K562 (cell line): ENCODE results near the gene SUCO. TPM values are rescaled to one million over a fixed set of nuclear protein-coding genes. Genes with fewer than 3 reads are reported as not detected.
A peak's percentile ranks its signal among the peaks of the same experiment; 100 is the strongest.

Experiments used
- CREB5 ChIP-seq: fragments of 250-450 bp; sonication (Bioruptor Pico); IDR thresholded peaks from 2 replicates; pipeline ENCODE4 v1.5.0; 2020; ENCODE audit warnings: mild to moderate bottlenecking
- GABPB1 ChIP-seq: sonication (generic); formaldehyde crosslinking; IDR thresholded peaks from 2 replicates; pipeline ENCODE4 v1.8.0; 2022; ENCODE audit warnings: mild to moderate bottlenecking, missing genetic modification reagents
- KLF6 ChIP-seq: fragments of 250-450 bp; sonication (Bioruptor Pico); IDR thresholded peaks from 2 replicates; pipeline ENCODE4 v1.4.0; 2020; ENCODE audit warnings: mild to moderate bottlenecking, moderate library complexity, borderline replicate concordance
- MEF2D ChIP-seq: conservative IDR thresholded peaks from 2 replicates; pipeline ENCODE4 v1.6.1; 2016; ENCODE audit warnings: low read depth, missing genetic modification characterization, missing compliant biosample characterization
- NR1H2 ChIP-seq: sonication (generic); formaldehyde crosslinking; IDR thresholded peaks from 2 replicates; pipeline ENCODE4 v1.4.0; 2020; ENCODE audit warnings: mild to moderate bottlenecking, missing genetic modification reagents
- POLR2AphosphoS5 ChIP-seq: IDR thresholded peaks from 2 replicates; pipeline ENCODE4 v1.6.1; 2011; ENCODE audit warnings: mild to moderate bottlenecking, low read depth, low read length, moderate library complexity; ENCODE audit not compliant: control insufficient read depth, insufficient read depth
- SMARCA4 ChIP-seq: fragments of 450-650 bp; IDR thresholded peaks from 2 replicates; pipeline ENCODE4 v1.6.1; 2016
- SREBF1 ChIP-seq: fragments of 150-350 bp; IDR thresholded peaks from 2 replicates; pipeline ENCODE4 v1.6.1; 2014; ENCODE audit warnings: antibody characterized with exemption, low read depth, low read length, borderline replicate concordance
- ZBTB17 ChIP-seq: fragments of 450-650 bp; formaldehyde crosslinking; IDR thresholded peaks from 2 replicates; pipeline ENCODE4 v1.4.0; 2020; ENCODE audit warnings: mild to moderate bottlenecking
- polyA plus RNA-seq, 8 experiments: library from polyadenylated mRNA; depleted of rRNA in 4 of 8; stranded (reverse) in 5 of 8; unstranded in 3 of 8; fragments of >200 nt; fragmentation: Nextera tagmentation in 2 of 8; fragmentation: Illumina TruSeq in 1 of 8; extraction: Ambion mirVana in 2 of 8; extraction: Trizol in 1 of 8; gene quantifications; 2 replicates each; pipeline versions ENCODE4 v1.2.1 to v1.2.3, GENCODE V29; 2011 to 2014; ENCODE audit warnings: inconsistent platforms in 1 of 8, missing spikeins in 1 of 8
- total RNA-seq, 7 experiments: library from RNA; depleted of rRNA in 6 of 7; stranded (reverse); fragments of >200 nt in 6 of 7; fragmentation: Illumina TruSeq in 2 of 7; extraction: Trizol in 2 of 7; gene quantifications; 2 replicates each; pipeline versions ENCODE4 v1.2.1 to v1.2.3, GENCODE V29; 2011 to 2021; ENCODE audit warnings: low replicate concordance in 1 of 7
- TF ChIP-seq, protein P1 (sequence below): fragments of 200-600 bp; sonication (generic); IDR thresholded peaks from one replicate; pipeline ENCODE4 v1.6.1; 2012; ENCODE audit warnings: mild to moderate bottlenecking, low read depth, low read length, inconsistent platforms
- TF ChIP-seq, protein P2 (sequence below): fragments of 450-650 bp; IDR thresholded peaks from 2 replicates; pipeline ENCODE4 v1.6.1; 2018; ENCODE audit not compliant: partially characterized antibody

The SUCO gene
- total and polyA plus RNA-seq, 9 of the 15 experiments (the other 6 are each of a cell fraction or from before 2014, with no cell fraction given), result 2.5 to 20.6 (median 14.3) TPM

GRCh38 chr1:172486805-172487454, 46.0 kb upstream of the SUCO start (continued):
- TF ChIP-seq, protein P1, sequence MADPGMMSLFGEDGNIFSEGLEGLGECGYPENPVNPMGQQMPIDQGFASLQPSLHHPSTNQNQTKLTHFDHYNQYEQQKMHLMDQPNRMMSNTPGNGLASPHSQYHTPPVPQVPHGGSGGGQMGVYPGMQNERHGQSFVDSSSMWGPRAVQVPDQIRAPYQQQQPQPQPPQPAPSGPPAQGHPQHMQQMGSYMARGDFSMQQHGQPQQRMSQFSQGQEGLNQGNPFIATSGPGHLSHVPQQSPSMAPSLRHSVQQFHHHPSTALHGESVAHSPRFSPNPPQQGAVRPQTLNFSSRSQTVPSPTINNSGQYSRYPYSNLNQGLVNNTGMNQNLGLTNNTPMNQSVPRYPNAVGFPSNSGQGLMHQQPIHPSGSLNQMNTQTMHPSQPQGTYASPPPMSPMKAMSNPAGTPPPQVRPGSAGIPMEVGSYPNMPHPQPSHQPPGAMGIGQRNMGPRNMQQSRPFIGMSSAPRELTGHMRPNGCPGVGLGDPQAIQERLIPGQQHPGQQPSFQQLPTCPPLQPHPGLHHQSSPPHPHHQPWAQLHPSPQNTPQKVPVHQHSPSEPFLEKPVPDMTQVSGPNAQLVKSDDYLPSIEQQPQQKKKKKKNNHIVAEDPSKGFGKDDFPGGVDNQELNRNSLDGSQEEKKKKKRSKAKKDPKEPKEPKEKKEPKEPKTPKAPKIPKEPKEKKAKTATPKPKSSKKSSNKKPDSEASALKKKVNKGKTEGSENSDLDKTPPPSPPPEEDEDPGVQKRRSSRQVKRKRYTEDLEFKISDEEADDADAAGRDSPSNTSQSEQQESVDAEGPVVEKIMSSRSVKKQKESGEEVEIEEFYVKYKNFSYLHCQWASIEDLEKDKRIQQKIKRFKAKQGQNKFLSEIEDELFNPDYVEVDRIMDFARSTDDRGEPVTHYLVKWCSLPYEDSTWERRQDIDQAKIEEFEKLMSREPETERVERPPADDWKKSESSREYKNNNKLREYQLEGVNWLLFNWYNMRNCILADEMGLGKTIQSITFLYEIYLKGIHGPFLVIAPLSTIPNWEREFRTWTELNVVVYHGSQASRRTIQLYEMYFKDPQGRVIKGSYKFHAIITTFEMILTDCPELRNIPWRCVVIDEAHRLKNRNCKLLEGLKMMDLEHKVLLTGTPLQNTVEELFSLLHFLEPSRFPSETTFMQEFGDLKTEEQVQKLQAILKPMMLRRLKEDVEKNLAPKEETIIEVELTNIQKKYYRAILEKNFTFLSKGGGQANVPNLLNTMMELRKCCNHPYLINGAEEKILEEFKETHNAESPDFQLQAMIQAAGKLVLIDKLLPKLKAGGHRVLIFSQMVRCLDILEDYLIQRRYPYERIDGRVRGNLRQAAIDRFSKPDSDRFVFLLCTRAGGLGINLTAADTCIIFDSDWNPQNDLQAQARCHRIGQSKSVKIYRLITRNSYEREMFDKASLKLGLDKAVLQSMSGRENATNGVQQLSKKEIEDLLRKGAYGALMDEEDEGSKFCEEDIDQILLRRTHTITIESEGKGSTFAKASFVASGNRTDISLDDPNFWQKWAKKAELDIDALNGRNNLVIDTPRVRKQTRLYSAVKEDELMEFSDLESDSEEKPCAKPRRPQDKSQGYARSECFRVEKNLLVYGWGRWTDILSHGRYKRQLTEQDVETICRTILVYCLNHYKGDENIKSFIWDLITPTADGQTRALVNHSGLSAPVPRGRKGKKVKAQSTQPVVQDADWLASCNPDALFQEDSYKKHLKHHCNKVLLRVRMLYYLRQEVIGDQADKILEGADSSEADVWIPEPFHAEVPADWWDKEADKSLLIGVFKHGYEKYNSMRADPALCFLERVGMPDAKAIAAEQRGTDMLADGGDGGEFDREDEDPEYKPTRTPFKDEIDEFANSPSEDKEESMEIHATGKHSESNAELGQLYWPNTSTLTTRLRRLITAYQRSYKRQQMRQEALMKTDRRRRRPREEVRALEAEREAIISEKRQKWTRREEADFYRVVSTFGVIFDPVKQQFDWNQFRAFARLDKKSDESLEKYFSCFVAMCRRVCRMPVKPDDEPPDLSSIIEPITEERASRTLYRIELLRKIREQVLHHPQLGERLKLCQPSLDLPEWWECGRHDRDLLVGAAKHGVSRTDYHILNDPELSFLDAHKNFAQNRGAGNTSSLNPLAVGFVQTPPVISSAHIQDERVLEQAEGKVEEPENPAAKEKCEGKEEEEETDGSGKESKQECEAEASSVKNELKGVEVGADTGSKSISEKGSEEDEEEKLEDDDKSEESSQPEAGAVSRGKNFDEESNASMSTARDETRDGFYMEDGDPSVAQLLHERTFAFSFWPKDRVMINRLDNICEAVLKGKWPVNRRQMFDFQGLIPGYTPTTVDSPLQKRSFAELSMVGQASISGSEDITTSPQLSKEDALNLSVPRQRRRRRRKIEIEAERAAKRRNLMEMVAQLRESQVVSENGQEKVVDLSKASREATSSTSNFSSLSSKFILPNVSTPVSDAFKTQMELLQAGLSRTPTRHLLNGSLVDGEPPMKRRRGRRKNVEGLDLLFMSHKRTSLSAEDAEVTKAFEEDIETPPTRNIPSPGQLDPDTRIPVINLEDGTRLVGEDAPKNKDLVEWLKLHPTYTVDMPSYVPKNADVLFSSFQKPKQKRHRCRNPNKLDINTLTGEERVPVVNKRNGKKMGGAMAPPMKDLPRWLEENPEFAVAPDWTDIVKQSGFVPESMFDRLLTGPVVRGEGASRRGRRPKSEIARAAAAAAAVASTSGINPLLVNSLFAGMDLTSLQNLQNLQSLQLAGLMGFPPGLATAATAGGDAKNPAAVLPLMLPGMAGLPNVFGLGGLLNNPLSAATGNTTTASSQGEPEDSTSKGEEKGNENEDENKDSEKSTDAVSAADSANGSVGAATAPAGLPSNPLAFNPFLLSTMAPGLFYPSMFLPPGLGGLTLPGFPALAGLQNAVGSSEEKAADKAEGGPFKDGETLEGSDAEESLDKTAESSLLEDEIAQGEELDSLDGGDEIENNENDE, result no peak
- TF ChIP-seq, protein P2, sequence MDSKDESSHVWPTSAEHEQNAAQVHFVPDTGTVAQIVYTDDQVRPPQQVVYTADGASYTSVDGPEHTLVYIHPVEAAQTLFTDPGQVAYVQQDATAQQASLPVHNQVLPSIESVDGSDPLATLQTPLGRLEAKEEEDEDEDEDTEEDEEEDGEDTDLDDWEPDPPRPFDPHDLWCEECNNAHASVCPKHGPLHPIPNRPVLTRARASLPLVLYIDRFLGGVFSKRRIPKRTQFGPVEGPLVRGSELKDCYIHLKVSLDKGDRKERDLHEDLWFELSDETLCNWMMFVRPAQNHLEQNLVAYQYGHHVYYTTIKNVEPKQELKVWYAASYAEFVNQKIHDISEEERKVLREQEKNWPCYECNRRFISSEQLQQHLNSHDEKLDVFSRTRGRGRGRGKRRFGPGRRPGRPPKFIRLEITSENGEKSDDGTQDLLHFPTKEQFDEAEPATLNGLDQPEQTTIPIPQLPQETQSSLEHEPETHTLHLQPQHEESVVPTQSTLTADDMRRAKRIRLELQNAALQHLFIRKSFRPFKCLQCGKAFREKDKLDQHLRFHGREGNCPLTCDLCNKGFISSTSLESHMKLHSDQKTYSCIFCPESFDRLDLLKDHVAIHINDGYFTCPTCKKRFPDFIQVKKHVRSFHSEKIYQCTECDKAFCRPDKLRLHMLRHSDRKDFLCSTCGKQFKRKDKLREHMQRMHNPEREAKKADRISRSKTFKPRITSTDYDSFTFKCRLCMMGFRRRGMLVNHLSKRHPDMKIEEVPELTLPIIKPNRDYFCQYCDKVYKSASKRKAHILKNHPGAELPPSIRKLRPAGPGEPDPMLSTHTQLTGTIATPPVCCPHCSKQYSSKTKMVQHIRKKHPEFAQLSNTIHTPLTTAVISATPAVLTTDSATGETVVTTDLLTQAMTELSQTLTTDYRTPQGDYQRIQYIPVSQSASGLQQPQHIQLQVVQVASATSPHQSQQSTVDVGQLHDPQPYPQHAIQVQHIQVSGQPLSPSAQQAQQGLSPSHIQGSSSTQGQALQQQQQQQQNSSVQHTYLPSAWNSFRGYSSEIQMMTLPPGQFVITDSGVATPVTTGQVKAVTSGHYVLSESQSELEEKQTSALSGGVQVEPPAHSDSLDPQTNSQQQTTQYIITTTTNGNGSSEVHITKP, result no peak
- TF ChIP-seq SREBF1 (no peak), ZBTB17 (CRISPR knock-in tag) (0 out of 2 replicates have a peak, but pooled peaks have one; percentile 30), SMARCA4 (peak; percentile 73; the same call in 1 of the 2 replicates), KLF6 (CRISPR knock-in tag) (no peak), CREB5 (CRISPR knock-in tag) (0 out of 2 replicates have a peak, but pooled peaks have one; percentile 11), NR1H2 (CRISPR knock-in tag) (no peak), MEF2D (peak; percentile 81), GABPB1 (0 out of 2 replicates have a peak, but pooled peaks have one; percentile 24), POLR2AphosphoS5 (no peak)
